Raji (cell line): Measurements from ENCODE around the gene ACAA2.

Experiments
- POLR2A ChIP-seq: IDR thresholded peaks from 2 replicates; pipeline ENCODE4 v1.6.1; 2011; ENCODE audit warnings: low read depth, low read length, control low read depth; ENCODE audit not compliant: insufficient read depth

The ACAA2 gene

DNA sequence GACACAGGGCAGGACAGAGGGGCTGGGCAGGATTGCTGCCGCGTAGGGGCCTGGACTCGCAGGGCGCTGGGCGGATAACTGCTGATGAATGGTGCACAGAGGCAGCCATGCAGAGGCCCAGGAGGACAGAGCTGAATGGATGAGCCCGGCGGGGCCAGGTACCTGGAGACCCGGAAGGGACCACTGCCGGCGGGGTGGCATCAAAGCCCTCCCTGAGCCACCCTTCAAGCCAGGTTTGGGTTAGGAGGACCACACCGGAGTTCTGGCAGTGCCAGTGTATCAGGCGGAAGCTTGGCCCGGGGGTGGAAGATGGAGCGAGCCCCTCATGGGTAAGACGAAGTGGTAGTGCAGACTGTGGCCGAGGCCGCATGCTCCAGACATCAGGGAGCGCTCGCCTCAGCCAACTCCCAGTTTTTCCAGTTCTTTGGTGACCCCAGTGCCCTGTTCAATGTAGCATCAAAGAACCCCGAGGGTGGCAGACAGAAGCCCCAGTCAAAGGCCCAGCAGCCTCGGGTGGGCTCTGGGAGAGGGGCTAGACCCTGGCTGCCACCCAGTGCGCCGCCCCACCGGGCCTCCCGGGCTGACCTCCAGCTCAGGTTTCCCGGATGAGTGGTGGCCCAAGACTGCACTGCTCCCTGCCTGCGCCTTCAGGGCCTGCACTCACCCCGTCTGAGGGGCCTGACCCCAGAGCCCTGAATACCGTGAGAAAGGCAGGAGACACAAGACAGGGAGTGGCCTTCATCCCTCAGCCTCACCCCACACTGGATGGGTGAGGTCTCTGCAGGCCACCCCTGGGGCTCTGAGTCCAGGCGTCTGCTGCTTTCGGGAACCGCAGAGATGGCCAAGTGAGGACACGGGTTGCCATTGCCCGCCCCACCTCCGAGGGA is 50.9 kb downstream of the ACAA2 start:
- no peak for TF ChIP-seq POLR2A

DNA sequence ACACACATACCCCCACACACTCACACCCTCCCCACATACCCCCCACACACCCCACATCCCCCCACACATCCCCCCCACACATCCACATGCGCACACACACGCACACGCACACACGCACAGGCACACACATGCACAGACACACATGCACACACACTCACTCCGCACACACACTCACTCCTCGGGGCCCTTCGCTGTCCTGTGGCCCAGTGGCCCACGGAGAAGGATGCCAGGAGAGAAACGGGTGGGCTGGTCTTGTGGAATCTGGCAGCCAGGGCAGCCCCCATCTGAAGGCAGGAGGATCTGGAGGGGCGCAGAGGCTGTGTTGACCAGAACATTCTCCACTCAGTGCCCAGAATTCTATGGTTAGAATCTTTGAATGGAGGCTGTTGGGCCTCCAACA is 51.6 kb downstream of the ACAA2 start:
- no peak for TF ChIP-seq POLR2A

DNA sequence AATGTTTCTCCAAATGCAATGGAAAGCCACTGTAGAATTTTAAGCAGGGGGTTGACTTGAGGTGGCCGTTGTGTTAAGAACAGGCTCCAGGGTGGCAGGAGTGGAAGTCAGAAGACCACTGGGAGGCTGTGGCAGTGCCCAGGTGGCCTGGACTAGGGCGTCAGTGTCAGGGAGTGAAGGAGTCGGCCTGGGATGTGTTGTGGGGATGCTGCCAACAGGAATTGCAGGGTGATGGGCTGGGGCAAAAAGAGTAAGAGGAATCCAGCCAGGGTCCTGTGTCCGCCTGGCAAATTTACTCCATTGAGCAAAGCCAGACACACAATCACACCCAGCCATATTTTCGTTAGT is 55.1 kb downstream of the ACAA2 start:
- TF ChIP-seq POLR2A, result no peak

DNA sequence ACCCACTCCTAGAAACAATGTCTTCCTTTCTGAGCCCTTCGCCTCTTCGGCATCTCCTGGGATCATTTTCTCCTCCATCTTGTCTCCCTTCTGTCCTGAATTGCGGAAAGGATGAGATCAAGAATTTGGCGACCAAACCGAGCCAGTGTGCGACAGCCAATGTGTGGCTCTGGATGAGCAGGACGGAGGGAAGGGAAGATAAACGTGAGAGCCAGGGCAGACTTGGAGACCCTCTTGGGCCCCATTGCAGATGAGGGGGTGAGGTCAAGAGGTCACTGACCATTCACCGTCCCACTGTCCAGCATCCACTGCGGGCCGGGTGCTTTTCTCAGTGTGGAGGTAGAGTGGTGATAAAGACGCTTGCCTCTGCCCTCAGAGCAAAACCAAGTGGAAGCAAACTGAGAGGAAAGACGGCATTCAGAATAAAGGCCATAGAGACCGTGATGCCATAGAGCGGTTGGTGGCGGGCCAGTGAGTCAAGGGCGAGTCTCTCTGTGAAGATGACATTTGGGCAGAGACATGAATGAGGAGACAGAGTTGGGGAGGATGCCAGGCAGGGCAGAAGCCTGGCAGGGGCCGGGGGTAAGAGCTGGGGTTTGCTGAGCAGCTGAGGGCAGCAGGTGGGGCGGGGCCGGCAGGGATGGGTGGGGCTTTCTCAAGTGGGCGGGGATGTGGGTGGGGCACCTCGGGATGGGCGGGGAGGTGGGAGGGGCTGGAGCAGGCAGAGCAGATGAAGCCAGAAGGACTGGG is 55.6 kb downstream of the ACAA2 start:
- no peak for TF ChIP-seq POLR2A

DNA sequence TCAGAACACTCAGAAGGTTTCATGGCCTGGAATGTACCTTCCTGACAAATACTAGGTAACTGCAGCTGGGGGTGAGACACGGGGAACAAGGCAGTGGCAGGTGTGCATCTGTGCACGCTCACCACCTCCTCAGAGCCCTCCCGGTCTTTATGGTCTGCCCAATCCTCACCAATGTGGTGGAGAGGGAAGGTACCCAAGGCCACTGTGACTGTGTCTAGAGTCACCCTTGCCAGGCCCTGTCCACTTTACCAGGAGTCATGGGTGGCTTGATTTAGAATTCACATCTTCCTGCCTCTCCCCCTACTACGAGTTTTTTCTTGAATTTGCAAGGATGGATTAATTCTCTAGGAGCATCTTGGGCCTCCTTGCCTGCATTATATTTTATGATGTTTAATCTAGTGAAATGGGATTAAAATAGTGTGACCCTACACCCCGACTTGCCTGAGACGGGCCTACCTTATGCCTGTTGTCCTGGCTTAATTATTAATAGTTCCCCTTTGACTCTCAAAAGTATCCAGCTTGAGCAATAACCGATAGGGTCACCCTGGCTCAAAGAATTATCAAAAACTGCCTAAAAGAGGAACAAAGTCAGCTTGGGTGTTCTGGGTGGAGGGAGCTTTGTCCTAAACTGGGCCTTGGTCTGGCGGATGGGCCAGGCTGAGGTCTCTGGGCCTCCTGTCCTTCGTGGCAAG is 56.5 kb downstream of the ACAA2 start:
- no peak for TF ChIP-seq POLR2A

DNA sequence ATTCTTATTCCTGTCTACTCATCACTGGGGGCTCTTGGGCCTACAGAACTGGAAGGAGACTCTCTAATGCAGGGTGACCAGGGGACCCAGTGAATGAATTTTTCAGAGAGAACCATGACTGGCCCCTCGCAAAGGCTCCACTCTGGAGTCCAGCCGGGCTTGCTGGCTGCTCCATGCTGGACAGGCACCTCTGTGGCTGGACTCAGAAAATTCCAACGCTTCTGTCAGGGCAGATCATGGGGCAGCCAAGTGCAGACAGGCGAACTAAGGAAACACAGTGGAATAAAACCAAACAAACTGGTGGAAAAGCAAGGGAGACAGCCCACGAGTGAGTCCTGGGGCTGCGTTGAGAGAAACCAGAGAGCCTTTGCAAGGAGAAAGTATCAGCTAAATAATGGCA is 57.2 kb downstream of the ACAA2 start:
- TF ChIP-seq POLR2A, result no peak

DNA sequence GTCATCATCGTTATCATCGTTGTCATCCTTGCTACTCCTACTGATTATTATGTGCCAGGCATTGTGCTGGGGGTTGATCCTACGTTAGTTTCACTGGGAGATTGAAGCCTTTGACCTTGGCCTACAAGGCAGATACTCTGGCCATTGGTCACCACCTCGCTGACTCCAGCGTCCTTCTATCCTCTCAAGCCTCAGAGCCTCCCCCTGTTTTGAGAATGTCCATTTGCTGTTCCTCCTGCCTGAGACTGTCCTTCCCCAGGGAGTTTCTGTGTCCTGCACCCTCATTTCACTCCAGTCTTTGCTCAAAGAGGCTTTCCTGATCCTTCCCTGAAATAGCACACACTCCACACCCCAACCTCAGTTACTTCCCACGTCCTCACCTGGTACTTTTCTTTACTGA is 57.8 kb downstream of the ACAA2 start:
- no peak for TF ChIP-seq POLR2A

DNA sequence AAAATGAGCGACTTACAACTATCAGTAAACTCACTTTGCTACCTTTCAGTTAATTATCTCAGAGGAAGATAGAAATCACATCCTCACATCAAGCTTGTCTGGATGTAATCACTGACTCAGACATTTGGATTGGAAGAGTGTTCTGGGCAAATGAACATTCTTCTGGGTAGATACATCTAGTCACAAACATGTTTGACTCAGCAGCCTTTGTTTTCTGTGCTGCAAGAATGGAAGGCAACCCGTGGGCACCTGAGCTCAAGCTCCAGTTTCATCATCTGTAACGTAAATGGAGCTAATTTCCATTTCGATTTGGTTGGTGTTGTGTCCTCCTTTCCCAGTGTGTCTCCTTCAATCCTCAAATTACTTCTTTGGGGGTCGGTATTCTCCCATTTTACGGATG is 58.5 kb downstream of the ACAA2 start:
- TF ChIP-seq POLR2A, result no peak

DNA sequence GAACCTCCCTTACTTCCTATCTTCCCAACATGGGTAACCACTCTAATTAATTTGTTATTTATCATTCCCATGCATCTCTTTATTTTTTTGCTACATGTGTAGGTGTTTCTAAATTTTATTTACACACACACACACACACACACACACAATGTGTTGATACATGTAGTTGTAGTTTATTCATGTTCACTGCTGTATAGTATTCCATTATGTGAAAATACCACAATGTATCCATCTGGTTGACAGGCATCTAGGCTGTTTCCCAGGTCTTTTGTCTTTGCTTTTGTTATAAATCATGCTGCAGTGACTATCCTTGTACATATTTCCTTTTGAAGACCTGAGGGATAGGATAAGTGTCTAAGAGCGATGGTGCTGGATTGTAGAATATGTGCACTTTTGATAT is 59.7 kb downstream of the ACAA2 start:
- no peak for TF ChIP-seq POLR2A

DNA sequence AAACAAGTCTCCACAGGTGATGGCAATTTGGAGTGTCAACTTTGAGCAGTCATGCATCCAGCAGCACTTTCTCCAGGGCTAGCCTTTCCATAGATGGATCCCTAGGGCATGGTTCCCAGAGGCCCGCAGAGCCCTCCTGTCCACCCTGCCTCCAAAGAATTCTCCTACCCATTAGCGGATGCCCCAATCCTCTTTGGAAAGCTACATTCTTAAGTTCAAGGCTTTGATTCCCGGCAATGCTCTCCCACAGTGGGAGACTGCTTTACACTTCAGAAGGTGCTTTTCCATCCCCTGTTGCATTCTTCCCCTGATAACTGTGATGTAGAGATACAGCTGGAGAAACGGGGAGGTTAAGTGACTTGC is 61.3 kb downstream of the ACAA2 start:
- TF ChIP-seq POLR2A, result no peak

DNA sequence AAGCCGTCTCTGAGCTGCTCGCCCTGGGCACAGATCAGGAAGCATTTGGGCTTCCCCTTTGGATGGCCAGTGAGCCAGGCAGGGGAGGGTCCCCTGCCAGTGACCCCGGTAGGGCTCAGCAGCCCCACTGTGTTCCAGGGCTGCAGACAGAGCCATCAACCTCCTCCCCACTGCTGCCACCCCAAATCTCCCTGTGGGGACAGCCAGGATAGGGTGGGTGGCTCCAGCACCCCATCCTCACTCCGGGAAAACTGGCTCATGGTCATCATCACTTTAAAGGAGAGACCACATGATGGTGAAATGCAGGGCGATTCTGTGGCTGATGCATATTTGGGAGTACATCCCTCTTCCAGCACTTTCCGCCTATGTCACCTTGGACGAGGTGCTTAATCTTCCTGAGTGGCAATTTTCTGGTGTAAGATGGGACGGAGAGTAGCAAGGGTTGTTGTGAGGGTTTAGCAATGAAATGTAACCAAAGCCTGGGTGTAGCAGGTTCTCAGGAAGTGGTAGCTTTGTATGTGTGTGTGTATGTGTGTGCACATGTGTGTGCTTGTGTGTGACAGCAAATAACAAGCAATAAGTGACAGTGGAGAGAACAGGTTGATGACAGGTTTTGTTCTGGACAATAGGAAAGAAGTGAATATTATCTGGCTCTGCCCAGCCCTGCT is 61.8 kb downstream of the ACAA2 start:
- no peak for TF ChIP-seq POLR2A

DNA sequence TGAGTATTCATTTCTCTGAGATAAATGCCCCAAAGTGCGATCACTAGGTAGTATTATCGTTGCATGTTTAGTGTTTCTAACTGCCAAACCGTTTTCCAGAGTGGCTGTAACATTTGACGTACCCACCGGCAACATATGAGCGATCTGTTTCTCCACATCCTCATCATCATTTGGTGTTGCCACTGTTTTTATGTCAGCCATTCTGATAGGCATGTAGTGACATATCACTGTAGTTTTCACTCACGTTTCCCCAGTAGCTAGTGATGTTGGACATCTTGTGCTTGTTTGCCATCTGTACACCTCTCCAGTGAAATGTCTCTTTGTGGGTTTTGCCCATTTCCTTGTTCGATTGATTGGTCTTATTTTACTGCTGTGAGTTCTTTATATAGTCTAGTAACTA is 63.8 kb downstream of the ACAA2 start:
- no peak for TF ChIP-seq POLR2A

DNA sequence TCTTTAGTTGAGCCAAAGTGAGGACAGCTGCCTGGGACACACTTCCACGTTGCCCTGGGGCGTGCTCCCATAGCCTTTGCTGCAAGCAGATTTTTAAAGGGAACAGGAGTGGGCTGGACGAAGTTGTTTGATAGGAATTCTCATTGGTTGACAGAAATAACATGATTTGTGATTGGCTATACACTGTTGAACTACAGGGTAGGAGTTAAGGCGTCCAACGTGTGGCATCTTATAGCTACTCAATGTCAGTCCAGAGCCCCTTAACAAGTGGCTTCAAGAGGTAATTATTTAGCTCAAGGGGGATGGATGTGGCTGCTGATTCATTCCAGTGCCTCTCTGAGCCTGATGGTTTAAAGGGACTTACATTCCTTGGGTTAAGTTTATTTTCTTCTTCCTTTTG is 65.5 kb downstream of the ACAA2 start:
- no peak for TF ChIP-seq POLR2A

DNA sequence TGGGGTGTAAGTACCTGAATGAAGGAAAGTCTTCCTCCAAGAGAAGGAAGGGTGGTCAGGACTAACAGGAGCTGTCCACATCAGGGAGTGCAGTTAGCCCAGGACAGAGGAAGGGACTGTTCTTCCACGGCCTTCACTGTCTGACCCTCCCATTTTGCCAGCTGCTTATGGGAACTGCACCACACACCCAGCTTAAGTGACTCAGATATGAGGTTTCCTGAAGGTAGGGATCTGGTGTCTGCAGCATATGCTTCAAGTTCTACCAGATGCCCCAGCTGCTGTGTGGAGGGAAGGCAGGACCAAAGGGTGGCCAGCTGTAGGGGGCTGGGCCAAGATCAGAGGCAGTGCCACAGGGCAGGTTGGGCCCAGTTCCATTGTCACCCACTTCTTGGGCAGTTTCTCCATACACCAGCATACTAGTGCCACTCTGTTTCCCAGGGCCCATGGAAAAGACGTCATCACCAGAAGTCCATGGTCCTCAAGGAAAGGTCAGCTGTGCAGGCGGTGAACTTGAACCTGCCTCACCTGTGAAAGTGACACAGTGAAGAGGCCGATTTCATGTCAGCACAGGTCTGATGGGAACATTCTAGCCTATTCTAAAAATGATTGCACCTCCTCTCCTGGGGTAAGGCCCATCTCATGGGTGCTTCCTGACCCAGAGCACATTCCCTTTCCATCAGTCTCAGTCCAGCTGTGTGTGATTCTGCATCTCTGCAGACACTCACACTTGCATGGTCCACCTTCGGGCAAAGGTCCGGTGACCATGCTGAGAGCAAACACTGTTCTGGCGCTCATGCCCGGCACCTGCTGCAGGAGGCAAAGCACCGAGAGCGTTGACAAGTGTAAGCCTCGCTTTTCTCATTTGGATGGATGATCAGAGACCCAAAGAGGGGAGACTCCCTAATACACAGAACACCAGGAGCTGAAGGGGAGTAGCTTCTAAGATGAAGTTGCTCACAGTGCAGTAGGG is 68.0 kb downstream of the ACAA2 start:
- TF ChIP-seq POLR2A, result no peak

DNA sequence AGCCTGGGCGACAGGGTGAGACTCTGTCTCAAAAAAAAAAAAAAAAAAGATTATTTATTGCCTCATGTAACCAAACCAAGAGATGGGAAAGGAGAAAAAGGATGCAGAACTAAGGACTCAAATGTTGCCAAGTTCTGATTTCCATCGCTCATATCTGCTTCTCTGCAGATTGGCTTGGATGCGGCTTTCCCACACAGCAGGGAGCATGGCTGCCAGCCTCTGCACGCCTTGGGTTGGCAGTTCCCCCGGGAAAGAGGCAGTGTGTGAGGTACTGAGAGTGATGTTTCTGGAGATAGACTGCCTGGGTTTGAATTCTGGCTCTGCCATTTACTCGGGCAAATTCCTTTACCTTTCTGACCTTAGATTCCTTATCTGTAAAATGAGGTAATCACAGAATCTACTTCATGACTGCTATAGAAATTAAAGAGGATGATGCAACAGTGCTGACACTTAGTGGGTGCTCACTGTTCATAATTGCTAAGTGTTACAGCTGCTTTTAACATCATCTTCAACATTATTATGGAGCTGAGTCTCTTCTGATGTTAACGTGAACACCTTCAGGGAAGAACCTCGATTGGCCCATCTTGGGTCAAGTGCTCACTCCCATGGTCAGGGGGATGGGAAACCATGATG is 68.8 kb downstream of the ACAA2 start:
- no peak for TF ChIP-seq POLR2A
